NCI-H2029 (cell line): ENCODE results near the gene HARS1.
"Not testable (repeated sequence)": the region's sequence is repeated elsewhere in the genome, so short reads cannot be mapped to it uniquely, and the experiment has no call there.

Source experiments
- DNase-seq: peaks from one replicate; lab custom pipeline; 2025; lab: John Stamatoyannopoulos, UW

Gene HARS1

GRCh38 chr5:140633501-140633900 lies 57.7 kb downstream of the HARS1 start:
- no peak for DNase-seq

- DNase-seq, result no peak
Observed at GRCh38 chr5:140633021-140633471, 58.1 kb downstream of the HARS1 start, which contains the start of gene CD14. Gene CD14 (minus strand): TSS chr5:140633175. CDS start chr5:140633071, 104 bp downstream.

- no peak for DNase-seq
Observed at GRCh38 chr5:140632366-140633020, 58.7 kb downstream of the HARS1 start.

- DNase-seq, result no peak
Observed at GRCh38 chr5:140631831-140632365, 59.3 kb downstream of the HARS1 start.

GRCh38 chr5:140631036-140631417 lies 60.1 kb downstream of the HARS1 start:
- DNase-seq, result no peak

- DNase-seq, result no peak
Observed at GRCh38 chr5:140630292-140631035, 60.7 kb downstream of the HARS1 start.

GRCh38 chr5:140628711-140629110 lies 62.5 kb downstream of the HARS1 start:
- DNase-seq, result no peak

- DNase-seq, result no peak
Observed at GRCh38 chr5:140627972-140628371, 63.2 kb downstream of the HARS1 start.

GRCh38 chr5:140624886-140625285 lies 66.3 kb downstream of the HARS1 start:
- DNase-seq, result not testable (repeated sequence)
